NCI-H345 treated with DMSO at 0.1 percent for 48 hours (cell line): ENCODE measurements around the gene PCNX4.

Experiments
- DNase-seq: peaks from one replicate; lab custom pipeline; 2025; ENCODE audit not compliant: unreplicated experiment; lab: John Stamatoyannopoulos, UW

PCNX4 gene

DNA sequence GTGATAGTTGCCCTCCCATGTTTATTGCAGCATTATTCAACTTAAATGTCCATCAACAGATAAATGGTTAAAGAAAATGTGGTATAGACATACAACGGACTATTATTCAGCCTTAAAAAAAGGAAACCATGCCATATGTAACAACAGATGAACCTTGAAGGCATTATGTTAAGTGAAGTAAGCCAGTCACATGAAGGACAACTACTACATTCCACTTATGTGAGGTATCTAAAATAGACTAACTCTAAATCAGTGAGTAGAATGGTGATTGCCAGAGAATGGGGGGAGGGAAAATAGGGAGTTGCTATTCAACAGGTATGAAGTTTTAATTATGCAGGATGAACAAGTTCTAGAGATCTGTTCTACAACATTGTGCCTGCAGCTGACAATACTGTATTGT lies 10.1 kb downstream of the PCNX4 start:
- DNase-seq, result no peak

DNA sequence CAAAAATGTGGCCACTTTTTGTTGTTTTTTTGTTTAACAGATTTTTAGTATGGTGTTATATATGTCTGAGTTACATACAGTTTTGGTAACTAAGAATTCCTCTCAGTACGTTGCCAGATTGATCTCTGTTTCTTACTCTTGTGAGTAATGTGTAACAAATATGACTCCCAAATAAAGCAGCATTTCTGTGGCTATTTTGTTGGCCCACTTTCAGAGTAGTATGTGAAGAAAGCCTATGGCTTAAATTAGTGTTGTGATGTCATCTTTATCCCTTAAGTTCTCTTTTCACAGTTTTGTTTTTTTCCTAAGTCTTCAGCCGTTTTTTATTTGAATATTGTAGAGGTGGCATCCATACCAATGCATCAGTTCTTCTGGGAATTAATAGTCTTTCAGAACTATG lies 10.7 kb downstream of the PCNX4 start:
- no peak for DNase-seq

DNA sequence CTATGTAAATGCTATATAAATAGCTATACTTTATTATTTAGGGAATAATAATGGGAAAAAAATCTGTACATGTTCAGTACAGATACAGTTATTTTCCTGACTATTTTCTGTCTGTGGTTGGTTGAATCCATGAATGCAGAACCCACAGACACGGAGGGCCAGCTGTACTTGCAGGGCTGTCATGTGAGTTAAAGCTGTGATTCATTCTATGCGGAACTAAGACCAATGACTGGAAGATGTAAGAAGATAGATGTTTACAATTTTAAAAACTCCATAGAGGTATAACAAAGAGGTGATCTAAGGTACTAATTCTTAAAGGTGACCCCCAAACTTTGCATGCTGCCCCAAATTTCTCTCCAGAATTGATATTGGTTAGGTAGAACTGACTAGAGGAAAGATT lies 14.6 kb downstream of the PCNX4 start:
- DNase-seq, result no peak

DNA sequence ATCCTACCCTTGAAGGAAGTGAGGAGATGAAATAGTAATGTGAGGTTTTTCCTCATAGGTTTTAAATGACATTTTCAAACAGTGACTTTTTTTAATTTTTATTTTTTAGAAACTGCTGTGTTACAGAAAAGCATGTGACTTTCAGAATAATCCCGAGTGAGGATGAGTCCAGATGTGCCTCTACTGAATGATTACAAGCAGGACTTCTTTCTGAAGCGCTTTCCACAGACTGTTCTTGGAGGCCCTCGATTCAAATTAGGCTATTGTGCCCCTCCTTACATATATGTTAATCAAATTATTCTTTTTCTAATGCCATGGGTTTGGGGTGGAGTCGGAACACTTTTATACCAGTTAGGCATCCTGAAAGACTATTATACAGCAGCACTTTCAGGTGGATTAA lies 15.8 kb downstream of the PCNX4 start:
- no peak for DNase-seq

DNA sequence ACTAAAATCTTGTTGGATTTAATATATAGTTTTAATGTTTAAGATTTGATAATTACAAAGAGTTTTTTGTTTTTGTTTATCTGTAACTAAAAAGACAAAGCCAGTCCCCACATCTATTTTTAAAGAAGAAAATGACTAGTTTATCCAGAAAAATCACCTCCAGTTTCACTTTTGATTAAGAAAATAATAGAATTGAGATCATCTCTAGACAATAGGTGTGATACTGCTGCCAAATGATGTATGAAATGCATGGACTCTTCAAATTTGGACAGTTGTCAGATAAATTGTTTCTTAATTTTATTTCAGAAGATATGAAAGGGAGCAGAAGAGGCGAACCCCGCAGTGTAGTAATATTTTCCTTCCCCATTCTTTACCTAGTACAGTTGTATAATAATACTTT lies 20.0 kb downstream of the PCNX4 start:
- no peak for DNase-seq

DNA sequence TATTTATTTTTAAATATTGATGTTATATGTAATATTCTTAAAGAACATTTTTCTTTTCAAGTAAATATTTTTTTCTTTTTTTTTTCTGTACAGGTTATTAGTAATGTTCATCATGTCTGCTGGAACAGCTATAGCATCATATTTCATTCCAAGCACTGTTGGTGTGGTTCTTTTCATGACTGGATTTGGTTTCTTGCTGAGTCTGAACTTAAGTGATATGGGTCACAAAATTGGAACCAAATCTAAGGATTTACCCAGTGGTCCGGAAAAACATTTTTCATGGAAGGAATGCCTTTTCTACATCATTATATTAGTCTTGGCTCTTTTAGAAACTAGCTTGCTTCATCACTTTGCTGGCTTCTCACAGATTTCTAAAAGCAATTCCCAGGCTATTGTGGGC lies 23.2 kb downstream of the PCNX4 start:
- no peak for DNase-seq

DNA sequence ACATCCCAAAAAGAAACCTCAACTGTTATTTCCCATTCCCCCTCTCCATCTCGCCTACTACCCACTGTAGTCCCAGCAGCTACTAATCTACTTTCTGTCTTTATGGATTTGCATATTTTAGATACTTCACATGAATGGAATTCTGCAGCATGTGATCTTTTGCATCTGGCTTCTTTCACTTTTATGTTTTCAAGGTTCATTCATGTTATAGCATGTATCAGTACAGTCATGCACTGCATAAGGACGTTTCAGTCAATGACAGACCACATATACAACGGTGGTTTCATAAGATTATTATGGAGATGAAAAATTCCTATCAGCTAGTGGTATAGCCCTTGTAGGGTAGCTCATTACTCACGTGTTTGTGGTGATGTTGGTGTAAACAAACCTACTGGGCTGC lies 24.5 kb downstream of the PCNX4 start:
- no peak for DNase-seq

DNA sequence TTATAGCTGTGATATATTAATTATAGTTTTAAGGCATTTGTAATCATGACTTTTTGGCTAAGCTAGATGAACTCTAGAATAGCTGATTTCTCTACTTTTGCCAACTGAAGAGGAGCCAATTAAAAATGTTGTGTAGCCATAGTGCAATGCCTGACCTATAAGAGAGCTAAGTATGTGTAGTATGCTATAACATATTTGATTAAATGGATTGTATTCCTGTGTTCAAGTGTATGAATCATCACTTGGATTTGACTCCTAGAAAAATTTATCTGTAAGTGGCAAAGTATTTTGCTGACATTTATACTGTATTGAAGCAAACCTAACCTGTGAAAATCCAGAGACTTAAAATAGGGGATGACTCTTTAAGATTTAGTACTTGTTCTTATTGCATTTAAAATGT lies 34.2 kb downstream of the PCNX4 start:
- no peak for DNase-seq

DNA sequence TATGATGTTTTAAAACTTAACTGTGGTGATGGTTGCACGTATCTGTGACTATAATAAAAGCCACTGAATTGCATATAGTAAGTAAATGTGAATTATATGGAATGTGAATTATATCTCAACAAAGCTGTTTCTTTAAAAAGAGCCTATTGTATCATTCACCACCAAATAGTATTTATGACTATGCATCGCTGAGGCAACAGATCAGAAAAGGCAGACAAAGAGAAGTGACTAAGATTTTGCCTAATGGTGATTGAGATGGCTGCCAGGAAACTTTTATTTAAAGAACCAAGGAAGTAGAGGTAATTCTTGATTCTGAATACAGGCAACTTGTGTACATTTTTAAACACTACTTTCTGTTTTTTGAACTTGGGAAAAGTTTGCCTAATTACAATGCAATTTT lies 41.8 kb downstream of the PCNX4 start:
- DNase-seq, result no peak

DNA sequence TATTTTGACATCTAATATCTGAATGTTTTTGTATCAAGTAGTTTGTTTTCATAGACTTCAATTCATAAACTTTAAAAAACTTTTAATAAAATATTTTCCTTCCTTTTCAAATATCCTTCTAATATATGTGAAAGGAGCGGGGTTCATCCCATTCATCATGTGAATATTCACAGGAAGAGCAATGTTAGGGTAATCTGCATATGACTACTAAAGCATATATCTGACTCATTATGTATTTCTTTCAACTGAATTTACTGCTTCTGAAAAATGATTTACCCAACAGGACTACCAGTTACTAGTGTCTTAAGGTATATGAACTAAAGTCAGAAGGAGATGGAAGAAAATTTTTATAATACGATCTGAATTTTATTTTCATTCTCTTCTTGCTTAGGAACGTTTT lies 43.0 kb downstream of the PCNX4 start:
- DNase-seq, result no peak

DNA sequence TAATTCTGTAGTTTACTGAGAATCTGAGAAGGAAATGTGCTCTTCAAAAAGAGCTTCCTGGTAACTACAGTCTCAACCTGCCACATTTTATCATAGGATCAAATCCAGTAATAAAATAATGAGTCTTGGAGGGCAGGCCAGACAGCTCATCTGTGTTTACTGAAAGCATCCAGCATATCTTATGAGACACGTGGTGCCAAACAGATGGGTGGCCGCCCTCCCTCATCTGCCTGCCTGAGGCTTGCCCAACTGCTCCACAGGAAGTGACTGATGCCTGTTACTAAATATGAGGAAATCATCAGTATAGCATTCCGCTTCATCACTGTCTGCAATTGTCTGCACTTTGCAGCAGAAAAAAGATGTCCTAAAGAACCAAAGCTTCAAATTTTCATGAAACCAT lies 60.0 kb downstream of the PCNX4 start:
- DNase-seq, result no peak

DNA sequence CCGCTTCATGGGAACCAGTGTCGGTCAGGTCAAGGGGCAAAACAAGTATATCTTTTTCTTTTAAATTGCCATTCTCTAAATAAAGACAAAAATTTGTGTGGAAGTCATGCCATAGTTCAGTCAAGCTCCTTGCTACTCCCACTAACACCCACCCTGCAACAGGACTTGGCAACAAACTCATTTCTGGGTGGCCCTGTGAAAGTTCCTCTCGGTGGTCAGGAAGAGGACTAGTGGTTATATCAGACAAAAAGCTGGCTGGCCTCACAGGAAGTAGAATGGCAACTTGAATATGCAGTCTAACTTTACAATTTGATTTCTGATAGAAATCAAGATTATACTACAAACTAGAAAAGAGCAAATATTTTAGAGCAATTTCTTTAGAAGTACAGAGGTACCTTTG lies 62.3 kb downstream of the PCNX4 start:
- DNase-seq, result no peak

DNA sequence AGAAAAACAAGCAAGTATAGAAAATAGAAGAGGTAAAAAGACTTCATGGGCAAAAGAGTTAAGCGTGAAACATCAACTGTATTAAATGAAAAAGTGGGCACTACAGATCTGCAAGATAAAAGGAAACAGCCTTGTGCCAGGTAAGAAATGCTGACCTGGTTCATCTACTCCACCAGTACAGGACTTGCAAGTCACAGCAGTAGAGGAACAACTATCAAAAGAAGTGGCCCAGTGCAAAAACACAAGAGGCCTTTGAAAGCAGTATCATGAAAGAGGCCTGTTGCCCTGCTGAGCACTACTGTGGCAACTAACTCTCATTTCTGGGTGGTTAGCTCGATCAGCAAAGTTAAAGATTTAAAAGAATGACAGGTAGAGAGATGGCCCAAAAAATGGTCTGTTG lies 62.9 kb downstream of the PCNX4 start:
- DNase-seq, result no peak

DNA sequence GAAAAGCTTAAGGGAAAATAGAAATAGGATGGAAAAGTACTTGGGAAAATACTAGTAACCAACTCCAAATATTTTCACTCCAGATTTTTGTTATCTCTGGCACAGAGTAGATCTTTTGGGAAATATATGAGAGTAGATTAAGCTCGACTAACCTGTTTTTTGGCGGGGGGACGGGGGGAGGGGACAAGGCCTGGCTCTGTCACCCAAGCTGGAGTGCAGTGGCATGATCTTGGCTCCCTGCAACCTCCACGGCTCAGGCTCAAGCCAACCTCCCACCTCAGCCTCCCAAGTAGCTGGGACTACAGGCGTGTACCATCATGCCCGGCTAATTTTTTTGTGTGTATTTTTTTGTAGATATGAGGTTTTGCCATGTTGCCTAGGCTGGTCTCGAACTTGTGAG lies 68.7 kb downstream of the PCNX4 start:
- DNase-seq, result no peak

DNA sequence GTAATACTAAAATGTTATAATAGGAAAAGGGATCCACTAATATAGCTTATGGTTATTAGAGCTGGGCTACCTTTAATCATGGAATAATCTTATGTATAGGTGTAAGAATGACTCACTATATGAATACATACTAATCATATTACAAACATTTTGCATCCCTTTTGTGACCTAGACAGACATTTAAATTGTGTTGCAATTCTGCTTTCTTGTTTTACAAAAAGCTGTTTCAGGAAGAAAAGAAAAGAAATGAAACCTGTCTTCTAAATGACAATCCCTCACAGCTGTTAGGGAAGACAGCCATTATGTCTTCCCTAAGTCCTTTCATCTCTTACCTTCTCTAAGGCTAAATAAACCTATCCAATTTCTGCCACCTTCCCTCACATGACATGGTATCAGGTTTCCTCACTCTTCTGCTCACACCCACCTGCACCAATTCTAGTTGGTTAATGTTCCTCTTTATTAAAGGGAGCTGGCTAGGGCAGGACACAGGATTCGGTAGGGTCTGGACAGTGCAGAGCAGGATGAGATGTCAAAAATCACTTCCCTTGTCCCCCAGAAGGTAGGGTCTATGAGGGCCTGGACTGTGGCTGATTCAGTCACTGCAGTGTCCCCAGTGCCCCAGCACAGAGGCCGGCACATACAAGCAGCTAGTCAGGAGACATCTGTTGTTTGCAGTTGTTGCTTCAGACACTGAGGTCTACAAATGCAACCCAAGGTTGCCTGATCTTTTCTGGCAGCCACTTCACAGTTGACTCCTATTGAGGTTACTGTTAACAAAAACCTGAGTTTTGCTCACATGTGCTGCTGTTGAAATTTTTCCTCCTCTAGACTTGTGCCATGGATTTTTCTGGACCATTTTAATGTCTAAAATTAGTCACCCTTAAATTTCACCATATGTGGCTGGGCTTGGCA lies 69.7 kb downstream of the PCNX4 start:
- DNase-seq, result peak; percentile 41

DNA sequence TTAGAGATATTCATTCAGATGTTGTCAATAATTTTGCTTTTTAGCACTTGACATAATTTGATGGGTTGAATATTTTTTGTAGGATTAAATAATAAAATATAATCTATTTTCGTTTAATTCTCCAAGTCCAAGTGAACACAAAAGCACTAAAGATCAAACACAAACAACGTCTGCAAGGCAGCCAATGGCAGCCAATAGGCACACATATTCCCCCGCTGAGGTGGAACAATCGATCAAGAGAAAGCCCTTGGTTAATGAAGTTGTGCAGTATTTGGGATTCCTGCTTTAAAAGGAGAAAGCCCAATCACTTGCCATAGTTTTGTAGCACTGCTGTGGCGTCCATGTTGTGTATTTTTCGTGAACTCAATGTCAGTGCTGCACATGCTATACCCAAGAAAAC lies 72.0 kb downstream of the PCNX4 start:
- peak; percentile 18 for DNase-seq

DNA sequence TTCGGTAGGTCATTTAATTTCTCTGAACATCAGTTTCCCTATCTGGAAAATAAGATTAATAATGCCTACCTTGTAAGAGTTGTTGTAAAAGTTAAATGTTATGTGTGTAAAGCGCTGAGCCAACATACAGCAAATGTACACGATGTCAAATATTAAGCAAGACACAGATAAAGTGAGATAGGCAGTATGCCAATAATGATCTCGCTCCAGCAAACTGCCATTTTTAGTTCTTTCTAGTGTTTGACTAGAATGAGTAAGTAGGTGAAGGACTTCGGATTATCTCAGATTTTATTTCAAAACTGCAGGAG lies 72.6 kb downstream of the PCNX4 start:
- DNase-seq, result no peak

DNA sequence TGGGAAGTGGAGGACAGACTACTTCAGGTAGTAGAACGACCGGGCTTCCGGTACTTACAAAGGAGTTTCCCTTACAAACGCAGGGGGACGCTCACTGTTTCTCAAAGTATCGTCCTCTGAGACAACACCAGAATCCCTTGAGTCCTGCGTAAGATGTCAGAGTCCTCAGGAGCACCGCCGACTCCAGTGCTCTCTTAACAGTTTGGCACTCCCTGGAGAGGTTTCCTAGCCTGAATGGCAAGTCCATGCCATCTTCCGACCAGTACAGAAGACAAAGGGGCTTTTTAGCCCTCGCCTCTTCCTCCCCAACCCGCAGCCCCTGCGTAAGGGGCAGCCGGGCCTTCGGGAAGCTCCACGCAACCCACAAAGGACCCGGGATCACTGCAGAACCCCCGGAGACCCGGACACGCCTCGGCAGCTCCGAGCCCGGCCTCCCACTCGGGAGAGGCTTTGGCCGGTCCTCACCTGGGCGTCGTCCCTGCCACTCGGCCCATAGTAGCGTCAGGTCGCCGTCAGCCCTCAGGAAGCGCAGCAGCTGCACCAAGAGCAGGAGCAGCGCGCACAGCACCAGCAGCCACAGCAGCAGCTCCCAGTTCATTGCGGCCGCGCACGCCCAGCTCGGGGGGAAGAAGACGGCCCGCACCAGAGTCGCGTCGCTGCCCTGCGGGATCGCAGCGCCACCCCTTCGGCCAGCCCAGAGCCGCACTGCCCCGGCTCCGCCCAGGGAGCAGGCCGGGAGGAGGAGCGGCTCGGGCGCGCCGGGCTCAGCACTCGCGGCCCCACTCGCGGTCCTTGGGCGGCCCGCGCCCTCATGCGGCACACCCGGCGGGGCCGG lies 73.2 kb downstream of the PCNX4 start, which contains the start of gene DHRS7:
Gene DHRS7 (minus strand): TSS at position 687 of the 835 bp plus-strand sequence. CDS start 89 bp downstream, at position 598.
- DNase-seq, result peak; percentile 72

DNA sequence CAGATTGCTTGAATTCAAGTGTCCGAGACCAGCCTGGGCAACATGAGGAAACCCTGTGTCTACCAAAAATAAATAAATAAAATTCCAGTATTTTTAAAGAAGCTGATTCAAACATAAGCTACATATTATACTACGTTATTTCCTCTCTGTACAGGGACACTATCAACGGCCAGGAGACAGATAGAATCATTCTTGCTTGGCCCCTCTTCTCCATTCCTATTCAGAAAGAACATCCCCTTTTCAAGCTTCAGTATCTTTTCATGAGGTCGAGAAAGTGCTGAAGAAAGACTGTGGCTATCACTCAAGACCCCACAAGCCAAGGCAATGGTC lies 73.8 kb downstream of the PCNX4 start:
- DNase-seq, result no peak

DNA sequence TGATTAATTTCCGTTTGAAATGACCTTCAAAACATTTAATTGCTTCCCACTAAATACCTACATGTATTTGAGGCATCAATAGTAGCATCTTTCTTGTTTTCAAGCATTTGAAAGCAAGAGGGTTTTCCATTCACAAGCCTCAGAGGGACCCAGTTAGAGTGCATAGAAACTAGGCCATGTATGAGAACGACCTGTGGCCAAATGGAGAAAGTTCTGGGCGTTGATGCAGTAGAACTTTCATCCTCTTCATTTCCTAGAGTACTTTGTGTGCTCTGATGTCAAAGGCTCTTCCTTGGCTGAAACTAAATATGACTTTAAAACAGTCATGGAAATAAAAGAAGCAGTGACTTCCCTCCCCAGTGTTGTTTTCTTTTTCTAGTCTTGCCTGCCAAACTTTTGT lies 74.4 kb downstream of the PCNX4 start:
- no peak for DNase-seq

DNA sequence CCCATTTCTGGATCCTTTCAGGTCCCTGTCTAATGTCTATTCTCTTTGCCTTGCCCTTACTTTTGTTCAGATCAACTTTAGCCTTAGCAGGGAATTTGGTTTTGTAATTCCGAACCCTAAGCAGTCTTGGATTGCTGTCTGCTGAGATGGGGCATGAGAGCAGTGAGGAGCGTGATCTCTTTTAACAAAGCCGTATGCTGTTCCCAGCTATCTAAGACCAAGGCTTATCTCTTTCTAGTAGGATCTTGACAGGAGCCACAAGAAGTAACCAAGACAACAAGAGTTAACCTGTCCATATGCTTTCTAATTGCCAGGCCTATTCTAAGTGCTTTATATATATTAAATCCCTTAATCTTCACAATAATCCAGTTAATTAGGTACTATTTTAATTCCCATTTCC lies 78.0 kb downstream of the PCNX4 start:
- DNase-seq, result no peak

DNA sequence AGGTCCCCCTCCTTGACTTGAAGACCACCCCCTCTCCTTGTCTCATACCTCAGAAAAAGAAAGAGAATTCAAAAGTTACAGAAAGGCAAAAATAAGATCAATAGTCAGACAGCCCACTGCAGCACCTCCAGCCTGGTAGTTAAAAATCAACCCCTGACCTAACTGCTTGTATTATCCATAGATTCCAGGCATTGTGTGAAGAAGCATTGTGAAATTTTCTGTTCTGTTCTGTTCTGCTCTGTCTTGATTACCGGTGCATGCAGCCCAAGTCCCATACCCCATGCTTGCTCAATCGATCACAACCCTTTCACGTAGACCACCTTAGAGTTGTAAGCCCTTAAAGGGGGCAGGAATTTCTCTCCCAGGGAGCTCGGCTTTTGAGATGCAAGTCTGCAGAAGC lies 79.2 kb downstream of the PCNX4 start:
- DNase-seq, result no peak

DNA sequence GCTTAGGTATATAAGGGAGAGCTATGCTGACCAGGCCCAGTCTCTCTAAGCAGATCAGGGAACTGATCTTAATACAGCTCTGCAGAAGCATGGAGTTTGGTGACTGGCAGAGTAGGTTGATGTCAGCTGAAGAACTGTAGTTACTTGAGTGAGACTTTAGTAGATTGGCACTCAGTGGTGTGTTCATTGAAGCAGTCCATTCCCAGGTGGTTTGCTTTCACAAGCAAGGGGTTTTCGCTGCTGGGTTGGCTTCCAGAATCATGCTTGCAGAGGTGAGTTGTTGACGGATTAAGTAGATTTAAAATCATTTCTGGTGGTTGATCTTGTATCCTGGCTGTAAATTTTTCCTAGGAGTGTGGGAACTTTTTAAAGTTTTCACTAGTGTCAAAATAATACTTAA lies 80.0 kb downstream of the PCNX4 start:
- no peak for DNase-seq
